ENCODE measurements around the gene KIF21A.

KIF21A gene

DNA sequence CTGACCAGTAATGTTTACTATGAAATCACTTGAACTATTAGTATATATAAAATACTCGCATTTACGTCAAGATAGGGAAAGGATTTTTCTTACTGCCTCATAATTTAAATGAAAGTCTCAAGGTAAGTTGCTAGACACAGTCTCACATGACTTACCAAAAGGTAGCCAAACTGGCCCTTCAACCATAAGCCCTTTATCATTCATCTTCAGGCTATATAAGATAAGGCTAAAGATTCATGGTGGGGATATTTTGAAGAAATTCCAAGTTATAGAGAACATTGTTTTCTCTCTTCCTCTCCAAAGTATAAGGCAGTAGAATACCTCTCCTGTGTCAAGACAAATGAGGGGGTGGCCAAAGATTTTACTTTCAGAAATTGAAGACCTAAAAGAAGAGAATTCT, 23.4 kb downstream of the KIF21A start:
- Mint-ChIP-seq H3K9me3 (peaks cover 8% of the 10 kb centered on the region), H3K4me3 (no peak overlapping the region), H3K36me3 (ENCODE audit: low read depth) (peaks cover 8% of the 10 kb centered on the region), H3K27me3 (ENCODE audit: low read depth) (no peaks in the 10 kb centered on the region), H3K4me1 (ENCODE audit: low read depth) (peaks cover 4% of the 10 kb centered on the region), H3K27ac (no peak overlapping the region)

GRCh38 chr12:39417916-39418315, 25.0 kb downstream of the KIF21A start:
- Mint-ChIP-seq H3K36me3 (ENCODE audit: low read depth) (peaks cover 8% of the 10 kb centered on the region), H3K9me3 (peaks cover 8% of the 10 kb centered on the region), H3K27me3 (ENCODE audit: low read depth) (no peaks in the 10 kb centered on the region), H3K4me3 (no peak overlapping the region), H3K27ac (no peak overlapping the region), H3K4me1 (ENCODE audit: low read depth) (peaks cover 8% of the 10 kb centered on the region)

GRCh38 chr12:39413836-39414771, 28.8 kb downstream of the KIF21A start:
- Mint-ChIP-seq H3K9me3 (no peaks in the 10 kb centered on the region), H3K36me3 (ENCODE audit: low read depth) (peaks cover 2% of the 10 kb centered on the region), H3K4me3 (no peak overlapping the region), H3K27ac (no peak overlapping the region), H3K4me1 (ENCODE audit: low read depth) (peaks cover 8% of the 10 kb centered on the region), H3K27me3 (ENCODE audit: low read depth) (no peaks in the 10 kb centered on the region)

- Mint-ChIP-seq H3K27me3 (ENCODE audit: low read depth) (no peaks in the 10 kb centered on the region), H3K4me1 (ENCODE audit: low read depth) (peaks cover 10% of the 10 kb centered on the region), H3K36me3 (ENCODE audit: low read depth) (no peaks in the 10 kb centered on the region), H3K9me3 (no peaks in the 10 kb centered on the region), H3K4me3 (no peak overlapping the region), H3K27ac (no peak overlapping the region)
These were observed 30.7 kb downstream of the KIF21A start for GRCh38 chr12:39412210-39412609.

GRCh38 chr12:39406262-39406661, 36.7 kb downstream of the KIF21A start:
- Mint-ChIP-seq H3K9me3 (no peaks in the 10 kb centered on the region), H3K4me1 (ENCODE audit: low read depth) (peaks cover 13% of the 10 kb centered on the region), H3K4me3 (no peak overlapping the region), H3K27ac (no peak overlapping the region), H3K36me3 (ENCODE audit: low read depth) (no peaks in the 10 kb centered on the region), H3K27me3 (ENCODE audit: low read depth) (no peaks in the 10 kb centered on the region)

GRCh38 chr12:39405580-39405979, 37.3 kb downstream of the KIF21A start:
- Mint-ChIP-seq H3K27me3 (ENCODE audit: low read depth) (no peaks in the 10 kb centered on the region), H3K27ac (no peak overlapping the region), H3K4me3 (no peak overlapping the region), H3K9me3 (no peaks in the 10 kb centered on the region), H3K36me3 (ENCODE audit: low read depth) (no peaks in the 10 kb centered on the region), H3K4me1 (ENCODE audit: low read depth) (peaks cover 16% of the 10 kb centered on the region)

GRCh38 chr12:39404000-39404399, 38.9 kb downstream of the KIF21A start:
- Mint-ChIP-seq H3K4me3 (no peak overlapping the region), H3K36me3 (ENCODE audit: low read depth) (no peaks in the 10 kb centered on the region), H3K27ac (no peak overlapping the region), H3K4me1 (ENCODE audit: low read depth) (peaks cover 16% of the 10 kb centered on the region), H3K27me3 (ENCODE audit: low read depth) (no peaks in the 10 kb centered on the region), H3K9me3 (no peaks in the 10 kb centered on the region)

DNA sequence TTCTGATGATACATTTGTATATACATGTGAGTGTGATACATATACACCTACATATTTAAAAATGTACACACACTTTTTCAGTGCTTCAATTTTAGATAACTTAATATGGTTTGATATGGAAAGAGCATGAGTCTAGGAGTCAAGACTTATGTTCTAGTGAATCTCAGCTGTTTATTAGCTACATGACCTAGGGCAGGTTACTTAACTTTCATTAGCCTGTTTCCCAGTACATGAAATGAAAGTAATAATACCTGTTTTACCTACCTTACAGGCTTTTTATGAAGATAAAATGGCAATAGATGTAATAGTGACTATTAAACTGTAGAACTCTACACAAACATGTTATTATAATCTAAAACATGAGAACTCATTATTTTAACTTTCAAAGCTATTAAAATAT, 39.5 kb downstream of the KIF21A start:
- no peak overlapping the region for H3K27ac Mint-ChIP-seq
- no peaks in the 10 kb centered on the region for H3K27me3 Mint-ChIP-seq (ENCODE audit: low read depth)
- H3K9me3 Mint-ChIP-seq = no peaks in the 10 kb centered on the region
- peaks cover 14% of the 10 kb centered on the region for H3K4me1 Mint-ChIP-seq (ENCODE audit: low read depth)
- H3K36me3 Mint-ChIP-seq (ENCODE audit: low read depth) = no peaks in the 10 kb centered on the region
- no peak overlapping the region for H3K4me3 Mint-ChIP-seq

- no peak overlapping the region for H3K4me3 Mint-ChIP-seq
These were observed 40.0 kb downstream of the KIF21A start for GRCh38 chr12:39402922-39403321.

DNA sequence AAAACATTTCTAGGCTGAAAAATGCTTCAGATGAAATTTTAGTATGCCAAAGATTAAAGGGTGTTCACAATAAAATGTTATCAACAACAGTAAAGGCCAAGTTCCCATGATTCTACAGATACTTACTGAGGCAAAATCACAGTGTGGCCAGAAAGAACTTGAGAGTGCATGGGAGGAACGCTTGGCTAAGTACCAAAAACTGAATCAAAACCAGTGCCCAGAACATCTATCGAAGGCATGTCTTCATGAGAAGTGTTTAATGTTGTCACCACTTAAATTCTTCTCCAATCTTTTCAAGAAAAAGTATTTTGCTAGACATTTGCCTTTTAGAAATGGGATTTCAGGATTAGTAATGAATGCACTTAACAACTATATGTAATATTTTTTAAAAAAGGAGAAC, 41.5 kb downstream of the KIF21A start:
- Mint-ChIP-seq H3K9me3 (no peaks in the 10 kb centered on the region), H3K36me3 (ENCODE audit: low read depth) (no peaks in the 10 kb centered on the region), H3K27me3 (ENCODE audit: low read depth) (no peaks in the 10 kb centered on the region), H3K4me1 (ENCODE audit: low read depth) (peaks cover 8% of the 10 kb centered on the region), H3K27ac (no peak overlapping the region), H3K4me3 (no peak overlapping the region)

More at GRCh38 chr12:39402922-39403321, 40.0 kb downstream of the KIF21A start:
- no peak overlapping the region for H3K27ac Mint-ChIP-seq
- peaks cover 14% of the 10 kb centered on the region for H3K4me1 Mint-ChIP-seq (ENCODE audit: low read depth)
- H3K36me3 Mint-ChIP-seq (ENCODE audit: low read depth) = no peaks in the 10 kb centered on the region
- no peaks in the 10 kb centered on the region for H3K27me3 Mint-ChIP-seq (ENCODE audit: low read depth)
- H3K9me3 Mint-ChIP-seq = no peaks in the 10 kb centered on the region

DNA sequence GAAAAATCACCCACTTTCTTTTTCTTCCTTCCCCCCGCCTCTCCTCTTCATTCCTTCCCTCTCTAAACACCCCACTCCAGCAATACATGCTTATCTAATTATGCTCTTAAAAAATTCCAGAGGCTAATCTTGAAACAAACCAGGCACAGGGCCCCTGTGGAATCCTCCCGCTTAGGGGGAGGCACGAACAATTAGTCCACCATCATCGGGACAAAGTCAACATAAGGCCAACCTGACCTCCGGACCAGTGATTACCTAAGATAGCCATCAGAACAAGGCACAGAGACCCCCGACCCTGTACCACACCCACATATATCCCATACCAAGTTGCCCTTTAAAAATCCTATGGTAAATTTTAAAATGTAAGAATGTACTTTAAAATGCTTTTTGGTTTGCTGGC, 47.1 kb downstream of the KIF21A start:
- Mint-ChIP-seq H3K4me3 (no peak overlapping the region), H3K27ac (no peak overlapping the region), H3K4me1 (ENCODE audit: low read depth) (peaks cover under 1% of the 10 kb centered on the region), H3K9me3 (no peaks in the 10 kb centered on the region), H3K36me3 (ENCODE audit: low read depth) (no peaks in the 10 kb centered on the region), H3K27me3 (ENCODE audit: low read depth) (no peaks in the 10 kb centered on the region)

- H3K36me3 Mint-ChIP-seq (ENCODE audit: low read depth) = no peaks in the 10 kb centered on the region
- no peak overlapping the region for H3K4me3 Mint-ChIP-seq
- H3K27me3 Mint-ChIP-seq (ENCODE audit: low read depth) = no peaks in the 10 kb centered on the region
- no peaks in the 10 kb centered on the region for H3K9me3 Mint-ChIP-seq
- no peak overlapping the region for H3K27ac Mint-ChIP-seq
- H3K4me1 Mint-ChIP-seq (ENCODE audit: low read depth) = no peaks in the 10 kb centered on the region
These were observed 49.0 kb downstream of the KIF21A start for GRCh38 chr12:39393890-39394289.

- Mint-ChIP-seq H3K4me1 (ENCODE audit: low read depth) (no peaks in the 10 kb centered on the region), H3K27me3 (ENCODE audit: low read depth) (no peaks in the 10 kb centered on the region), H3K9me3 (no peaks in the 10 kb centered on the region), H3K4me3 (no peak overlapping the region), H3K36me3 (ENCODE audit: low read depth) (no peaks in the 10 kb centered on the region), H3K27ac (no peak overlapping the region)
These were observed 49.7 kb downstream of the KIF21A start for GRCh38 chr12:39393179-39393578.

DNA sequence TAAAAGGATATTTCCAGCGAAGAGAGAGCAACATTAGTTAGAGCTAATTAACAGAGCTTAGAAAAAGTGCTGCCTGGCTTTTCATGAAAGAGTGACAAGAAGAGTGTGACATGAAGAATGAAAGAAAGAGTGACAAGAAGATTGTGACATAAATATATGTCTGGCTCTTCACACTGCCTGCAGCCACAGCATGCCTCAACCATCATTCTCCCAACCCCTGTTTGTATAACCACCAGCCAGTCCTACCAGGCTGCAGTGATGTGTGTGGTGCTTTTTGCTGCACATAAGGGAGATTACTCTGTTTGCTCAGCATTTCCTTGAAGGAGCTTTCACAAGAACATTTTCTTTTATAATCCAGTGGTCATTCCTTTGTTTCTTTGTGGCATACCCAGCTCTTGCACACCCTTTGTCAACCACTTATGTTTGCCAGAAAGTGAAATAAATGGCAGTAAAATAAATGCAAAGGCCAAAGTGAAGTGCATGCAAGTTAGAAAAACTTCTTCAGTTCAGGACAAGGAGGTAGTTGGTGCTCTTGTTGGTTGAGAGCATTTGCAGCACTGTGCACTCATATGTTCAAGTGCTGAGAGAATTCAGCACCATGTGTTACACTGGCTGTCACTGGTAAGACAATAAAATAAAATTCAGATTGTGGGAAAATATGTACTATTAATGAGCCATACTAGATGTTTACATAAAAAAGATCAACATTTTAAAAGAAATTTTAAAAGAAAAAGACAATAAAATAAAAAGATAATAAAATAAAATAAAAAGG, 50.6 kb downstream of the KIF21A start:
- Mint-ChIP-seq H3K36me3 (ENCODE audit: low read depth) (no peaks in the 10 kb centered on the region), H3K27ac (no peak overlapping the region), H3K4me1 (ENCODE audit: low read depth) (no peaks in the 10 kb centered on the region), H3K9me3 (no peaks in the 10 kb centered on the region), H3K27me3 (ENCODE audit: low read depth) (no peaks in the 10 kb centered on the region), H3K4me3 (no peak overlapping the region)

- Mint-ChIP-seq H3K9me3 (no peaks in the 10 kb centered on the region), H3K36me3 (ENCODE audit: low read depth) (no peaks in the 10 kb centered on the region), H3K4me3 (no peak overlapping the region), H3K27ac (no peak overlapping the region), H3K27me3 (ENCODE audit: low read depth) (no peaks in the 10 kb centered on the region), H3K4me1 (ENCODE audit: low read depth) (no peaks in the 10 kb centered on the region)
These were observed 52.2 kb downstream of the KIF21A start for GRCh38 chr12:39390752-39391151.

Data from T-helper 1 cell treated with Interleukin-12 subunit alpha and Interleukin-12 subunit beta and Interleukin-4 antibody, amounts not matched to agents 30 μg/mL and 1 μg/mL, for 36 hours (primary cell).